Keratinocyte (primary cell): ENCODE results near the gene CTNNA2. TPM values are rescaled to one million over a fixed set of nuclear protein-coding genes. Genes with fewer than 3 reads are reported as not detected.

Experiments used
- DNase-seq: peaks from one replicate; pipeline ENCODE4 v3.0.0-alpha.2; 2011; ENCODE audit warnings: low read depth, missing footprints, low spot score
- FAIRE-seq: peaks from 2 replicates; lab custom pipeline; 2011; peaks lifted over from hg19 to GRCh38; lab: Jason Lieb, UNC
- H2AFZ ChIP-seq: 2 replicates; pipeline ENCODE4 v1.6.0; 2012; ENCODE audit warnings: low read length, control low read depth, inconsistent platforms; ENCODE audit not compliant: control insufficient read depth
- H3K27ac ChIP-seq: 2 replicates; pipeline ENCODE4 v1.5.1; 2011; ENCODE audit warnings: low read length; ENCODE audit not compliant: control insufficient read depth, insufficient read depth
- H3K27me3 ChIP-seq: 3 replicates; pipeline ENCODE4 v1.6.0; 2011; ENCODE audit warnings: low read length; ENCODE audit not compliant: control insufficient read depth, insufficient read depth; ENCODE audit errors: extremely low read depth
- H3K36me3 ChIP-seq, 2 experiments: 2 replicates in 1 of 2; 3 replicates in 1 of 2; pipeline ENCODE4 v1.5.1; 2011; ENCODE audit warnings: low read length in 2 of 2, mild to moderate bottlenecking in 1 of 2; ENCODE audit not compliant: control insufficient read depth in 2 of 2, insufficient read depth in 2 of 2; ENCODE audit errors: extremely low read depth in 1 of 2
- H3K4me1 ChIP-seq: 3 replicates; pipeline ENCODE4 v1.5.1; 2011; ENCODE audit warnings: low read length; ENCODE audit not compliant: control insufficient read depth, insufficient read depth; ENCODE audit errors: extremely low read depth
- H3K4me2 ChIP-seq: 3 replicates; pipeline ENCODE4 v1.6.0; 2011; ENCODE audit warnings: low read depth, low read length; ENCODE audit not compliant: control insufficient read depth, insufficient read depth; ENCODE audit errors: extremely low read depth
- H3K4me3 ChIP-seq, 3 experiments: fragments of 200-600 bp in 1 of 3; sonication (generic) in 1 of 3; 2 replicates in 2 of 3; 3 replicates in 1 of 3; pipeline ENCODE4 v1.5.1; 2011 to 2016; ENCODE audit warnings: low read length in 3 of 3, mild to moderate bottlenecking in 3 of 3, control low read depth in 2 of 3, inconsistent platforms in 1 of 3, low read depth in 1 of 3, mixed read lengths in 1 of 3, mixed run types in 1 of 3, moderate library complexity in 1 of 3; ENCODE audit not compliant: control insufficient read depth in 2 of 3, insufficient read depth in 2 of 3; ENCODE audit errors: extremely low read depth in 1 of 3
- H3K79me2 ChIP-seq: 2 replicates; pipeline ENCODE4 v1.6.0; 2012; ENCODE audit warnings: low read length; ENCODE audit not compliant: control insufficient read depth, insufficient read depth
- H3K9ac ChIP-seq: 3 replicates; pipeline ENCODE4 v1.6.0; 2011; ENCODE audit warnings: low read length; ENCODE audit not compliant: control insufficient read depth, insufficient read depth; ENCODE audit errors: extremely low read depth
- H3K9me1 ChIP-seq: 3 replicates; pipeline ENCODE4 v1.6.0; 2011; ENCODE audit warnings: low read length; ENCODE audit not compliant: control insufficient read depth, insufficient read depth; ENCODE audit errors: extremely low read depth
- H3K9me3 ChIP-seq: 2 replicates; pipeline ENCODE4 v1.5.1; 2012; ENCODE audit warnings: low read depth, low read length; ENCODE audit not compliant: control insufficient read depth
- H4K20me1 ChIP-seq: 3 replicates; pipeline ENCODE4 v1.6.0; 2011; ENCODE audit warnings: low read length; ENCODE audit not compliant: control insufficient read depth, insufficient read depth; ENCODE audit errors: extremely low read depth
- EZH2 ChIP-seq: IDR thresholded peaks from one replicate; pipeline ENCODE4 v1.6.1; 2012; ENCODE audit warnings: inconsistent platforms, mild to moderate bottlenecking, low read length, moderate library complexity
- dilution Hi-C: fragments of 300-500 bp; cut with MboI; formaldehyde crosslinking; loops from one replicate; pipeline ENCODE4 v1.7.0; 2020; ENCODE audit warnings: low sequenced_read_pairs; ENCODE audit not compliant: extremely low pct_ligation_motif_present
- polyA plus RNA-seq, 5 experiments: library from polyadenylated mRNA; depleted of rRNA in 3 of 5; stranded (reverse) in 3 of 5; stranded (forward) in 1 of 5; unstranded in 1 of 5; fragments of >200 nt; gene quantifications; 1 replicate in 1 of 5; 2 replicates in 3 of 5; 3 replicates in 1 of 5; pipeline versions ENCODE4 v1.2.1 to v1.2.3, GENCODE V29; 2011 to 2012; ENCODE audit warnings: missing spikeins in 2 of 5, low read depth in 1 of 5, low replicate concordance in 1 of 5
- TF ChIP-seq, protein P1 (sequence below), 3 experiments: IDR thresholded peaks in 1 of 3; conservative IDR thresholded peaks in 1 of 3; optimal IDR thresholded peaks in 1 of 3; 2 replicates in 2 of 3; 3 replicates in 1 of 3; pipeline versions ENCODE3 to v1.5.1; 2011; ENCODE audit warnings: low read length in 3 of 3, mild to moderate bottlenecking in 3 of 3, moderate library complexity in 2 of 3, control low read depth in 1 of 3, inconsistent platforms in 1 of 3; ENCODE audit not compliant: insufficient read depth in 2 of 3; ENCODE audit errors: extremely low read depth in 1 of 3

Gene CTNNA2
- polyA plus RNA-seq, 1 donor (not counting 4 experiments of a cell fraction or from before 2014, with no cell fraction given), result not detected

DNA sequence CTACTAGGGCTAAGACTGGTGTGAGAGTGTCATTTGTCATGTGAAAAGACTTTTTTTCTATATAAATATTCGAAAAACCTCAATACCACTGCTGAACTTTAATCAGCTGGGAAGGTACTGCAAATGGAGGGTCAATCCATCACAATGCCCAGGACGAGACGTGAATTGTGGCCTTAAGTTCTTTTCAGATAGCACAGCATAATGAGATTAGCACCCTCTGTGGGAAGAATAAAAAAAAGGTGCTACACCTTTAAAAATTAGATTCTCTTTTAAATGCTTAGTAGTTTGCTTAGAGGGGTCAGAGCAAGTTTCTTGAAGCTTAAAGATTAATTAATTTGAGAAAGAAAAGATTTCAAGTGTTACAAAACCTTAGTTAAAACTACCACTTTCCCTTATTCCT is 786.1 kb downstream of the CTNNA2 start:
- H3K27ac ChIP-seq, result no peak overlapping the region
- dilution Hi-C loops, result no loop called here
- H2AFZ ChIP-seq, result no peak overlapping the region
- H3K9me3 ChIP-seq, result no peaks in the 10 kb centered on the region
- no peaks in the 10 kb centered on the region for H3K79me2 ChIP-seq
- H3K27me3 ChIP-seq, result peaks cover 27% of the 10 kb centered on the region
- FAIRE-seq (no peak), DNase-seq (no peak)
- H3K4me3 ChIP-seq, result no peak overlapping the region
- H3K9me1 ChIP-seq, result no peaks in the 10 kb centered on the region
- TF ChIP-seq EZH2, result no peak
- TF ChIP-seq, protein P1, sequence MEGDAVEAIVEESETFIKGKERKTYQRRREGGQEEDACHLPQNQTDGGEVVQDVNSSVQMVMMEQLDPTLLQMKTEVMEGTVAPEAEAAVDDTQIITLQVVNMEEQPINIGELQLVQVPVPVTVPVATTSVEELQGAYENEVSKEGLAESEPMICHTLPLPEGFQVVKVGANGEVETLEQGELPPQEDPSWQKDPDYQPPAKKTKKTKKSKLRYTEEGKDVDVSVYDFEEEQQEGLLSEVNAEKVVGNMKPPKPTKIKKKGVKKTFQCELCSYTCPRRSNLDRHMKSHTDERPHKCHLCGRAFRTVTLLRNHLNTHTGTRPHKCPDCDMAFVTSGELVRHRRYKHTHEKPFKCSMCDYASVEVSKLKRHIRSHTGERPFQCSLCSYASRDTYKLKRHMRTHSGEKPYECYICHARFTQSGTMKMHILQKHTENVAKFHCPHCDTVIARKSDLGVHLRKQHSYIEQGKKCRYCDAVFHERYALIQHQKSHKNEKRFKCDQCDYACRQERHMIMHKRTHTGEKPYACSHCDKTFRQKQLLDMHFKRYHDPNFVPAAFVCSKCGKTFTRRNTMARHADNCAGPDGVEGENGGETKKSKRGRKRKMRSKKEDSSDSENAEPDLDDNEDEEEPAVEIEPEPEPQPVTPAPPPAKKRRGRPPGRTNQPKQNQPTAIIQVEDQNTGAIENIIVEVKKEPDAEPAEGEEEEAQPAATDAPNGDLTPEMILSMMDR (optimal IDR thresholded peaks at IDR 0.05 in 1 of 3, IDR thresholded peaks at IDR 0.05 in 1 of 3, conservative IDR thresholded peaks at IDR 0.05 in 1 of 3; ENCODE audit: extremely low read depth in 1 of 3, insufficient read depth in 2 of 3, low read length in 3 of 3), result no peak
- no peaks in the 10 kb centered on the region for H3K36me3 ChIP-seq
- no peaks in the 10 kb centered on the region for H3K4me1 ChIP-seq
- no peak overlapping the region for H3K4me2 ChIP-seq
- H3K9ac ChIP-seq, result no peak overlapping the region
- H4K20me1 ChIP-seq, result no peaks in the 10 kb centered on the region

DNA sequence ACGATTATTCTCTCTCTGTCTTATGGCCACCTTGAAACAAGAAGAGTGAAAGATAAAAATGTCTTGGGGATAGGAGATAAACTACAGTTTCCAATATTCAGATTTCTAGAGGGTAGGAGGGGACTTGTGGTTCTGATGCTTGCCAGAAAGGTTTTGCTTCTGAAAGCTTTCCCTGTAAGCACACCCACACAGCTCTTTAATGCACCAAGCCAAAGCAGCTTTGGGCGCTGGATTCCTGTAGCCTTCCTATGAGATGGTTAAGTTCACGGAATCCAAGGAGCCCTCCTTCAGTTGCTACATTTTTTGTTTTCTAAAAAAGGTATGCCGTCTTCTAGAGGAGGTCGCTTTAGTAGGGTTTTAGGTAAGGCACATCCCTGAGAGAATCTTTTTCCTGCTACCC is 786.8 kb downstream of the CTNNA2 start:
- FAIRE-seq, result no peak

More for the DNA sequence above, 786.8 kb downstream of the CTNNA2 start:
- DNase-seq, result no peak
- H3K9me3 ChIP-seq, result no peaks in the 10 kb centered on the region
- no peak overlapping the region for H2AFZ ChIP-seq
- no peak overlapping the region for H3K4me3 ChIP-seq
- H3K9me1 ChIP-seq, result no peaks in the 10 kb centered on the region
- H4K20me1 ChIP-seq, result no peaks in the 10 kb centered on the region
- H3K27ac ChIP-seq, result no peak overlapping the region
- H3K79me2 ChIP-seq, result no peaks in the 10 kb centered on the region
- no peaks in the 10 kb centered on the region for H3K4me1 ChIP-seq
- no peak overlapping the region for H3K4me2 ChIP-seq
- dilution Hi-C loops, result no loop called here
- no peak for TF ChIP-seq EZH2
- TF ChIP-seq, protein P1 (optimal IDR thresholded peaks at IDR 0.05 in 1 of 3, IDR thresholded peaks at IDR 0.05 in 1 of 3, conservative IDR thresholded peaks at IDR 0.05 in 1 of 3; ENCODE audit: extremely low read depth in 1 of 3, insufficient read depth in 2 of 3, low read length in 3 of 3), result no peak
- no peaks in the 10 kb centered on the region for H3K36me3 ChIP-seq
- H3K27me3 ChIP-seq, result peaks cover 32% of the 10 kb centered on the region
- no peak overlapping the region for H3K9ac ChIP-seq
